AG10803 (cell line): ENCODE results near the gene TMSB4X.
"Not testable (repeated sequence)": the region's sequence is repeated elsewhere in the genome, so short reads cannot be mapped to it uniquely, and the experiment has no call there.

Experiments
- DNase-seq: peaks from one replicate; pipeline ENCODE4 v3.0.0; 2010; ENCODE audit warnings: low read depth
- H3K4me3 ChIP-seq: 2 replicates; pipeline ENCODE4 v1.5.1; 2011; ENCODE audit warnings: mild to moderate bottlenecking, low read length, control low read depth
- CTCF ChIP-seq: conservative IDR thresholded peaks from 2 replicates; pipeline ENCODE4 v1.5.1; 2011; ENCODE audit warnings: mild to moderate bottlenecking, low read length, control low read depth, inconsistent platforms

TMSB4X gene

GRCh38 chrX:13015536-13016236 is 40.8 kb downstream of the TMSB4X start:
- no peak for TF ChIP-seq CTCF
- DNase-seq = no peak
- no peak overlapping the region for H3K4me3 ChIP-seq

GRCh38 chrX:13016731-13017130 is 41.8 kb downstream of the TMSB4X start:
- H3K4me3 ChIP-seq, DNase-seq: not testable (repeated sequence)

GRCh38 chrX:13022926-13023325 is 48.0 kb downstream of the TMSB4X start:
- no peak for TF ChIP-seq CTCF
- DNase-seq = no peak
- no peak overlapping the region for H3K4me3 ChIP-seq

GRCh38 chrX:13023567-13023966 is 48.7 kb downstream of the TMSB4X start:
- DNase-seq = no peak
- no peak for TF ChIP-seq CTCF
- H3K4me3 ChIP-seq = no peak overlapping the region

- no peak for TF ChIP-seq CTCF
- no peak for DNase-seq
- no peak overlapping the region for H3K4me3 ChIP-seq
Observed at GRCh38 chrX:13023979-13024378, 49.1 kb downstream of the TMSB4X start.

- DNase-seq = no peak
- no peak for TF ChIP-seq CTCF
- no peak overlapping the region for H3K4me3 ChIP-seq
Observed at GRCh38 chrX:13024986-13025385, 50.1 kb downstream of the TMSB4X start.
